Activated gamma-delta T cell treated with Interleukin-2 at 50 U/mL for 16 hours (primary cell): ENCODE data around the gene USP6.
"Not testable (repeated sequence)": the region's sequence is repeated elsewhere in the genome, so short reads cannot be mapped to it uniquely, and the experiment has no call there.

Source experiments
- DNase-seq: peaks from one replicate; pipeline ENCODE4 v3.0.0-alpha.2; 2020

Gene USP6

GRCh38 chr17:5115673-5116651 is at the start of gene USP6:
USP6 (plus strand) TSS chr17:5116032; CDS start chr17:5130368, 14,336 bp downstream.
- no peak for DNase-seq

GRCh38 chr17:5068236-5068635 is 47.6 kb upstream of the USP6 start:
- DNase-seq = no peak

GRCh38 chr17:5069724-5070123 is 46.1 kb upstream of the USP6 start:
- no peak for DNase-seq

- not testable (repeated sequence) for DNase-seq
Observed at GRCh38 chr17:5075472-5075871, 40.4 kb upstream of the USP6 start.

- DNase-seq = not testable (repeated sequence)
Observed at GRCh38 chr17:5077275-5077674, 38.6 kb upstream of the USP6 start.

- DNase-seq = no peak
Observed at GRCh38 chr17:5077781-5078105, 38.1 kb upstream of the USP6 start.

- peak; percentile 70 for DNase-seq
Observed at GRCh38 chr17:5078106-5079028, 37.5 kb upstream of the USP6 start, which contains the start of gene ZFP3. ZFP3 (plus strand) TSS chr17:5078467; CDS start chr17:5091505, 13,038 bp downstream.

- DNase-seq = no peak
Observed at GRCh38 chr17:5080591-5080990, 35.2 kb upstream of the USP6 start.

- DNase-seq = no peak
Observed at GRCh38 chr17:5092218-5093010, 23.4 kb upstream of the USP6 start.

GRCh38 chr17:5096731-5097100 is 19.1 kb upstream of the USP6 start:
- no peak for DNase-seq

GRCh38 chr17:5097101-5097834 is 18.6 kb upstream of the USP6 start:
- DNase-seq = peak; percentile 57

- DNase-seq = no peak
Observed at GRCh38 chr17:5099271-5099670, 16.6 kb upstream of the USP6 start.

- no peak for DNase-seq
Observed at GRCh38 chr17:5100832-5101231, 15.0 kb upstream of the USP6 start.

- DNase-seq = no peak
Observed at GRCh38 chr17:5110816-5111215, 5.0 kb upstream of the USP6 start.

- DNase-seq = peak; percentile 87
Observed at GRCh38 chr17:5111402-5112204, 4.2 kb upstream of the USP6 start, which contains the start of gene ZNF232. ZNF232 (minus strand) TSS chr17:5111878; CDS start chr17:5111822, 56 bp downstream.

GRCh38 chr17:5118219-5118618 is 2.4 kb downstream of the USP6 start:
- no peak for DNase-seq

- no peak for DNase-seq
Observed at GRCh38 chr17:5120036-5120435, 4.2 kb downstream of the USP6 start.

GRCh38 chr17:5120436-5121185 is 4.8 kb downstream of the USP6 start:
- not testable (repeated sequence) for DNase-seq

- no peak for DNase-seq
Observed at GRCh38 chr17:5121186-5121841, 5.5 kb downstream of the USP6 start.

- not testable (repeated sequence) for DNase-seq
Observed at GRCh38 chr17:5122056-5122455, 6.2 kb downstream of the USP6 start.
